Testis (tissue), 2 donors: ENCODE data around the gene DNMT3L.

Experiments used
- POLR2A ChIP-seq: fragments of 450-650 bp; IDR thresholded peaks from one replicate; pipeline ENCODE4 v1.6.1; 2017; ENCODE audit warnings: antibody characterized with exemption, mild to moderate bottlenecking, moderate library complexity
- TF ChIP-seq, protein P1 (sequence below), 3 experiments: fragments of 450-650 bp in 2 of 3; fragments of 200-600 bp in 1 of 3; sonication (generic) in 1 of 3; IDR thresholded peaks; one replicate each; pipeline ENCODE4 v1.5.1; 2016 to 2019; ENCODE audit warnings: antibody characterized with exemption in 3 of 3, mild to moderate bottlenecking in 2 of 3, moderate library complexity in 1 of 3

GRCh38 chr21:44305691-44306090 is 44.0 kb upstream of the DNMT3L start:
- TF ChIP-seq, protein P1, sequence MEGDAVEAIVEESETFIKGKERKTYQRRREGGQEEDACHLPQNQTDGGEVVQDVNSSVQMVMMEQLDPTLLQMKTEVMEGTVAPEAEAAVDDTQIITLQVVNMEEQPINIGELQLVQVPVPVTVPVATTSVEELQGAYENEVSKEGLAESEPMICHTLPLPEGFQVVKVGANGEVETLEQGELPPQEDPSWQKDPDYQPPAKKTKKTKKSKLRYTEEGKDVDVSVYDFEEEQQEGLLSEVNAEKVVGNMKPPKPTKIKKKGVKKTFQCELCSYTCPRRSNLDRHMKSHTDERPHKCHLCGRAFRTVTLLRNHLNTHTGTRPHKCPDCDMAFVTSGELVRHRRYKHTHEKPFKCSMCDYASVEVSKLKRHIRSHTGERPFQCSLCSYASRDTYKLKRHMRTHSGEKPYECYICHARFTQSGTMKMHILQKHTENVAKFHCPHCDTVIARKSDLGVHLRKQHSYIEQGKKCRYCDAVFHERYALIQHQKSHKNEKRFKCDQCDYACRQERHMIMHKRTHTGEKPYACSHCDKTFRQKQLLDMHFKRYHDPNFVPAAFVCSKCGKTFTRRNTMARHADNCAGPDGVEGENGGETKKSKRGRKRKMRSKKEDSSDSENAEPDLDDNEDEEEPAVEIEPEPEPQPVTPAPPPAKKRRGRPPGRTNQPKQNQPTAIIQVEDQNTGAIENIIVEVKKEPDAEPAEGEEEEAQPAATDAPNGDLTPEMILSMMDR (IDR thresholded peaks at IDR 0.05): no peak
- no peak for TF ChIP-seq POLR2A
